Measurements from ENCODE around the gene ERICH4.
"Not testable (repeated sequence)": the region's sequence is repeated elsewhere in the genome, so short reads cannot be mapped to it uniquely, and the experiment has no call there.

The ERICH4 gene

DNA sequence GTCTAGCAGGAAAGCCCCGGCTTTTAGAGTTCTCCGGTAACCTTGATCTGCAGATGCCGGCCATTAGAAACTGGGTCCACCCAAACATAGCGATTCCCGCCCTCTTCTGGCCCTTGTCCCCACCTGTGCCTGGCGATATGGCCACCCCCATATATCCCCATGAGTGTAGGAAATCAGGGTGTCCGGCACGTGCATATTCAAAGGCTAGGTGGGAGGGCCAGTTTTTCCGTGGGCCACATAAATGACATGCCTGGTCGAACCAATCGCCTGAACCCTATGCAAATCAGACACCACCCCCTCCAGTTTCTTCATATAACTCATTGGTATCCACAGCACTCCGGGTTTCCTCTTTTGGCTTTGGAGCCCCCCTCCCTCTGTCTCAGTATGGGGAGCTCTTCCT is 37.4 kb downstream of the ERICH4 start:
- DNase-seq, result no peak

DNA sequence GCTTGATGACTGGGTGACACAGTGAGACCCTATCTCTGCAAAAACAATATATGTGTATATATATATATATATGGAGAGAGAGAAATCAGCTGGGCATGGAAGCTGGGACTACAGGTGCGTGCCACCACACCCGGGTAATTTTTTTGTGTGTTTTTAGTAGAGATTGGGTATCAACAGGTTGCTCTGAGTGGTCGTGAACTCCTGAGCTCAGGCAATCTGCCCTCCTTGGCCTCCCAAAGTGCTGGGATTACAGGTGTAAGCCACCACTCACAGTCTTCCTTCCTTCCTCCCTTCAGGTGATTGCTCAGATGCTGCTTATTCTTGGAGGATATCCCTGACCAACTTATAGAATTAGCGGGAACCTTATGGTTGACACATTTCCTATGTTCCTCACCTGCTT is 41.9 kb downstream of the ERICH4 start:
- no peak for DNase-seq

DNA sequence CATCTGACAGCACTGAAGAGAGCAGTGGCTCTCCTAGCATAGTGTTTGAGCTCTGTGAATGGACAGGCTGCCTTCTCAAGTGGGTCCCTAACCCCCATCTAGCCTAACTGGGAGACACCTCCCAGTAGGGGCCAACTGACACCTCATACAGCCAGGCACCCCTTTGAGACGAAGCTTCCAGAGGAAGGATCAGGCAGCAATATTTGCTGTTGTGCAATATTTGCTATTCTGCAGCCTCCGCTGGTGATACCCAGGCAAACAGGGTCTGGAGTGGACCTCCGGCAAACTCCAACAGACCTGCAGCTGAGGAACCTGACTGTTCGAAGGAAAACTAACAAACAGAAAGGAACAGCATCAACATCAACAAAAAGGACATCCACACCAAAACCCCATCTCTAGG is 44.0 kb downstream of the ERICH4 start:
- not testable (repeated sequence) for DNase-seq

DNA sequence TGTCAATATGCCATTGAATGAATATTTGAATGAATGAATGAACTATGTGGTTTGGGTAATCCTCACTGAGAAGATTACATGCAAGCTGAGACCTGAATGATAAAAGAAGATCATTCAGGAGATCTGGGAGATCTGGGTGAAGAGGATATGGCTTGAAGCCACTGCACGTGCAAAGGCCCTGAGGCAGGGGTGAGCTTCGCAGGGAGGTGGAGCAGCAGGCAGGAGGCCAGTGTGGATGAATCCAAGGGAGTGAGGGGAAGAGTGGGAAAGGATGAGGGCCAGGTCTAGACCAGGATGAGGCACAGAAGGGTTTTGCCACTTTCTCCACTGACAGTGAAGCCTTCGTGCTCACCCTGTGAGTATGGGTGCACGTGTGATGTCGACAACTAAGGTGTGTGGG is 49.9 kb downstream of the ERICH4 start:
- no peak for DNase-seq

All from stimulated activated CD4-positive, alpha-beta T cell treated with anti-CD3 and anti-CD28 coated beads, Interleukin-1b, Interleukin-23, amount 100 ng/mL, for 48 hours (primary cell).